OCI-LY3 (cell line): ENCODE results near the gene CEP85L.

Source experiments
- H2AFZ ChIP-seq: fragments of 200-600, 300-600 bp; shearing (Covaris generic); 2 replicates; pipeline ENCODE4 v1.6.0; 2014; ENCODE audit warnings: antibody characterized with exemption, low read depth, low read length
- H3K27ac ChIP-seq: fragments of 200-600, 300-600 bp; sonication (generic); 2 replicates; pipeline ENCODE4 v1.5.1; 2014; ENCODE audit warnings: mild to moderate bottlenecking, low read length, moderate library complexity, mixed read lengths
- H3K27me3 ChIP-seq: fragments of 200-600, 300-600 bp; sonication (generic); 2 replicates; pipeline ENCODE4 v1.6.1; 2014; ENCODE audit warnings: low read depth, low read length, mixed read lengths
- H3K36me3 ChIP-seq: fragments of 200-600, 300-600 bp; sonication (generic); replicated peaks from 2 replicates; pipeline ENCODE3; 2014; ENCODE audit warnings: low read depth, low read length, mixed read lengths
- H3K4me1 ChIP-seq: fragments of 300-600, 200-600 bp; sonication (generic); 2 replicates; pipeline ENCODE4 v1.6.1; 2014; ENCODE audit warnings: low read length, mixed read lengths
- H3K4me2 ChIP-seq: fragments of 200-600, 300-600 bp; sonication (generic); 2 replicates; pipeline ENCODE4 v1.6.1; 2014; ENCODE audit warnings: low read length, mixed read lengths
- H3K4me3 ChIP-seq: fragments of 300-600, 200-600 bp; sonication (generic); 2 replicates; pipeline ENCODE4 v1.5.1; 2014; ENCODE audit warnings: antibody characterized with exemption, mild to moderate bottlenecking, low read length, moderate library complexity
- H3K79me2 ChIP-seq: fragments of 300-600, 200-600 bp; shearing (Covaris generic); 2 replicates; pipeline ENCODE4 v1.6.1; 2014; ENCODE audit warnings: mild to moderate bottlenecking, low read length, mixed read lengths
- H3K9ac ChIP-seq: fragments of 300-600, 200-600 bp; shearing (Covaris generic); 2 replicates; pipeline ENCODE4 v1.6.0; 2014; ENCODE audit warnings: mild to moderate bottlenecking, low read length, moderate library complexity
- H3K9me3 ChIP-seq: fragments of 200-600, 300-600 bp; shearing (Covaris generic); 2 replicates; pipeline ENCODE4 v1.6.1; 2014; ENCODE audit warnings: low read length, mixed read lengths; ENCODE audit not compliant: insufficient read depth
- H4K20me1 ChIP-seq: fragments of 200-600, 300-600 bp; sonication (generic); 2 replicates; pipeline ENCODE4 v1.6.1; 2016; ENCODE audit warnings: low read length, mixed read lengths; ENCODE audit not compliant: insufficient read depth
- CTCF ChIP-seq: fragments of 200-600, 300-600 bp; sonication (generic); IDR thresholded peaks from 2 replicates; pipeline ENCODE4 v1.5.1; 2014; ENCODE audit warnings: antibody characterized with exemption, low read length, low read depth
- EZH2phosphoT487 ChIP-seq: fragments of 200-600 bp; shearing (Covaris generic); IDR thresholded peaks from 2 replicates; pipeline ENCODE4 v1.6.1; 2018; ENCODE audit warnings: antibody characterized with exemption, mixed run types, low read depth

The CEP85L gene

DNA sequence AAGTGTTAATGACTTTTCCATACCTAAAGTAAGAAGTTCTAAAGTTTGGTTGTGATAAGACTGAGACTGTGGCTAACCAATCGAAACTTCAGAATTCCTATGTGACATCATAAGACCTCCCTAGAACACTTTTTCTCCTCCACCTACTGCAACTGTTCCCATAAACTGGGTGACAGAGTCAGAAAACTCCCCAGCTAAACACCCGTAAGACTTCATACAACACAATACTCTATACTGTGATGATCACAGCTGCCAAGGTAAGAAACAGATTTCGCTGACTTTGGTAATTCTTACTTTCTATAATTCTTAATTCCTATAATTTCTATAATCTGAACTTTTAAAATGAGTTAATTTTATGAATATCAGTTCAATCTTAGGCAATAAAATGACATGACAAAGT is 103.3 kb downstream of the CEP85L start, which contains the start of gene PLN:
PLN (plus strand) TSS at position 161 of the 400 bp plus-strand sequence. CDS start 10,626 bp downstream, outside the sequence.
- H3K9ac ChIP-seq, result no peak within 1 kb of the TSS
- no peak within 1 kb of the TSS for H2AFZ ChIP-seq
- no peak within 1 kb of the TSS for H3K4me2 ChIP-seq
- no peaks in the 10 kb centered on the region for H3K9me3 ChIP-seq
- no peaks in the 10 kb centered on the region for H4K20me1 ChIP-seq
- no peaks in the 10 kb centered on the region for H3K27me3 ChIP-seq
- no peaks in the 10 kb centered on the region for H3K4me1 ChIP-seq
- no peaks in the 10 kb centered on the region for H3K36me3 ChIP-seq
- H3K4me3 ChIP-seq, result no peak within 1 kb of the TSS
- H3K79me2 ChIP-seq, result no peaks in the 10 kb centered on the region
- H3K27ac ChIP-seq, result no peak within 1 kb of the TSS
- TF ChIP-seq CTCF, result no peak
- no peak for TF ChIP-seq EZH2phosphoT487

DNA sequence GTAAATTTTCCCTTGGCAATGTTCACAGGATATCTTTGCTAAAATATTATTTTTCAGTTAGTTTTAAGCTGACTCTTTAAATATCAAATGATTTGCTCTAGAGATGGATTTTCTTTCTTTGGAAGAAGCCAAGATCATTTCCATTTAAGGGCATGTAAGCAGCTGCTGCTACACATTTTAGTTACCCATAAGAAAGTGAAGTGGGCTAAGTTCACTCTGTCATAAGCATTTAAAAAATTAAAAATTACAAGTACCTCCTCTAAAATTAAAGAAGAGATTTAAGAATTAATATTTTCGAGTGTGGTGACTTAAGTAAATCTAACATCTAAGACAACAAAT is 104.5 kb downstream of the CEP85L start:
- H3K4me1 ChIP-seq, result no peaks in the 10 kb centered on the region
- H3K36me3 ChIP-seq, result no peaks in the 10 kb centered on the region
- H3K4me3 ChIP-seq, result no peak overlapping the region
- no peak overlapping the region for H3K4me2 ChIP-seq
- no peak overlapping the region for H2AFZ ChIP-seq
- H3K79me2 ChIP-seq, result no peaks in the 10 kb centered on the region
- no peak overlapping the region for H3K9ac ChIP-seq
- no peak overlapping the region for H3K27ac ChIP-seq
- TF ChIP-seq CTCF (no peak), EZH2phosphoT487 (no peak)
- no peaks in the 10 kb centered on the region for H3K27me3 ChIP-seq
- H4K20me1 ChIP-seq, result no peaks in the 10 kb centered on the region
- H3K9me3 ChIP-seq, result no peaks in the 10 kb centered on the region

DNA sequence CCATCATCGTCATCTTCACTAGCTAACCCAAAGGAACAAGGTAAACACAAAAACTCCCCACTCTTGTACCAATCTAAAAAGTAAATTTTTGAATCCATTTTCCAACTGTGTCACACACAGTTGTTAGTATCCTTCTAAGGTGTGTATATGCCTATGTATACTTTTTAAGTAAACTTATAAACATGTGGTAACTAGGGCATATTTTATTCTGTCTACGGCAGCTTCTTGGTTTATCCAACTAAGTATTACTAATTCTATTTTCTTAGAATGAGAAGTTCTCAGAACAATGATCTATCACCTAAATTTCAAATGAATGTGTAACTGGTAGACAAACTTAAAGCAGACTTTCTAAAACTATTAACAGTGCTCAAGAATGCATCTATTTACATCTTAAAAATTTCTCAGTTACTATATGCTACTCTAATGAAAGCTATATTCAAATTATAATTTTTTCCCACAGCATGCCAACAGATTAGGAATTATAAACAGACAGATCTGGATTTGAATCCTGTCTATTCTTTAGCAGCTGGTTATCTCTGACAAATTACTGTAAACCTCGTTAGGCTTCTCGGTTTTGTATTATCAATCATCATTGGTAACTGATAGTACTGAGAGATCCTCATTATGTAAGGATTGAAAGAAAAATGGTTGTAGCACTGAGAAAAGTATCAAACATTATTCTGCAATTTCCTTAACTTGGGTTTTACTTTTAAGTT is 105.1 kb downstream of the CEP85L start:
- no peaks in the 10 kb centered on the region for H3K79me2 ChIP-seq

GRCh38 chr6:118544105-118544504 is 107.3 kb downstream of the CEP85L start:
- Histone ChIP-seq H3K79me2 (no peaks in the 10 kb centered on the region), H4K20me1 (no peaks in the 10 kb centered on the region), H3K4me3 (no peak overlapping the region)

More for the DNA sequence above, 105.1 kb downstream of the CEP85L start:
- no peak overlapping the region for H3K9ac ChIP-seq
- H4K20me1 ChIP-seq, result no peaks in the 10 kb centered on the region
- no peaks in the 10 kb centered on the region for H3K9me3 ChIP-seq
- H3K4me2 ChIP-seq, result no peak overlapping the region
- no peak overlapping the region for H2AFZ ChIP-seq
- no peak for TF ChIP-seq CTCF
- TF ChIP-seq EZH2phosphoT487, result no peak
- no peaks in the 10 kb centered on the region for H3K27me3 ChIP-seq
- H3K4me1 ChIP-seq, result no peaks in the 10 kb centered on the region
- H3K36me3 ChIP-seq, result no peaks in the 10 kb centered on the region
- no peak overlapping the region for H3K4me3 ChIP-seq
- no peak overlapping the region for H3K27ac ChIP-seq

More at GRCh38 chr6:118544105-118544504, 107.3 kb downstream of the CEP85L start:
- Histone ChIP-seq H3K27ac (no peak overlapping the region), H3K4me1 (no peaks in the 10 kb centered on the region), H3K4me2 (no peak overlapping the region), H3K9ac (no peak overlapping the region), H2AFZ (no peak overlapping the region), H3K36me3 (no peaks in the 10 kb centered on the region), H3K27me3 (no peaks in the 10 kb centered on the region), H3K9me3 (no peaks in the 10 kb centered on the region)
- TF ChIP-seq EZH2phosphoT487 (no peak), CTCF (no peak)
